ENCODE data around the gene TOX4.

TOX4 gene

DNA sequence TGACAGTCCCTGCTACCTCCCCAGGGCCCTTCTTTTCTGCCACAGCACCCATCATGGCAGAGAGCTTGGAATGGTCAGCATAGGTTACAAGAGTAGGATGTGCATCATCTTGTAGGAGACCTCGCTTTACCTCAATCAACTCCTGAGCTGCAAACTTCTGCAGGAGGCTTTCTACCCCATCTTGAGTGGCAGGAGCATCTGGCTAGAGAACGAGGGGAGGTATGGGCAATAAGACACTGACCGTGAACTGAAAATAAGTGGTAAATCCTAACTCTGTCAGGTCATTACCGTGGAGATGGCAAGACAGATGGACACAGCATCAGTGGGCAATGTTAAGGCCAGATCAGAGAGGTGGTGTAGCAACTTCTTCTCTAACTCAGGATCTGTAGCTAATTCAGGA, 26.4 kb downstream of the TOX4 start:
- DNase-seq (ENCODE audit: low read depth) = no peak

DNA sequence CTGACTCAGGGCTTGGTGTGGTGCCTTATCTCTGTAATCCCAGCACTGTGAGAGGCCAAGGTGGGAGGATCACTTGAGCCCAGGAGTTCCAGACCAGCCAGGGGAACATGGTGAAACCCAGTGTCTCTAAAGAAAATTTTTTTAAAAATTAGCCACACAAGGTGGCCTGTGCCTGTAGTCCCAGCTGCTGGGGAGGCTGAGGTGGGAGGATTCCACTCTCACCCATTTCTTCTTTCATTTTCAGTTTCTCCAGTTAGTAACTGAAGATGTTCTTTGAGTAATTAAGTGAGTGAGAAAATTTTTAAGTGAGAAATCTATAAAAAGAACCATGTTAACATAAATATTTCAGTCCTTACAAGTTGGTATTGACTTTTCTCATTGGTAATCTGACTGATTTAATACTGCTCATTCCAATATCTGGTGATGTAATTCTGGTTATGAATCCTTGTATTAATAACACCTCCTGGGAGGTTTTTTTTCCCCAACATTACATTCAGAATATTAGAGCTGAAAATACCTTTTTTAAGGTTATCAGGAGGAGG, 28.1 kb downstream of the TOX4 start:
- no peak for DNase-seq (ENCODE audit: low read depth)

DNA sequence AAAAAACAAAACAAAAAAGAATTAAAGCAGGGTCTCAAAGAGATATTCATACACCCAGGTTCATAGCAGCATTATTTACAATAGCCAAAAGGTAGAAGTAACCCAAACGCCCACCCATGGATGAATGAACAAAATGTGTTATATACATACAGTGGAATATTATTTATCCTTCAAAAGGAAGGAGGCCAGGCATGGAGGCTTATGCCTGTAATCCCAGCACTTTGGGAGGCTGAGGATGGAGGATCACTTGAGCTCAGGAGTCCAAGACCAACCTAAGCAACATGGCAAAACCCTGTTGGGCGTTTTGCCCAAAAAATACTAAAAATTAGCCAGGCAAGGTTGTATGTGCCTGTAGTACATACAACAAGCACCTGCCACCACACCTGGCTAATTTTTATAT, 29.6 kb downstream of the TOX4 start:
- DNase-seq (ENCODE audit: low read depth) = no peak

DNA sequence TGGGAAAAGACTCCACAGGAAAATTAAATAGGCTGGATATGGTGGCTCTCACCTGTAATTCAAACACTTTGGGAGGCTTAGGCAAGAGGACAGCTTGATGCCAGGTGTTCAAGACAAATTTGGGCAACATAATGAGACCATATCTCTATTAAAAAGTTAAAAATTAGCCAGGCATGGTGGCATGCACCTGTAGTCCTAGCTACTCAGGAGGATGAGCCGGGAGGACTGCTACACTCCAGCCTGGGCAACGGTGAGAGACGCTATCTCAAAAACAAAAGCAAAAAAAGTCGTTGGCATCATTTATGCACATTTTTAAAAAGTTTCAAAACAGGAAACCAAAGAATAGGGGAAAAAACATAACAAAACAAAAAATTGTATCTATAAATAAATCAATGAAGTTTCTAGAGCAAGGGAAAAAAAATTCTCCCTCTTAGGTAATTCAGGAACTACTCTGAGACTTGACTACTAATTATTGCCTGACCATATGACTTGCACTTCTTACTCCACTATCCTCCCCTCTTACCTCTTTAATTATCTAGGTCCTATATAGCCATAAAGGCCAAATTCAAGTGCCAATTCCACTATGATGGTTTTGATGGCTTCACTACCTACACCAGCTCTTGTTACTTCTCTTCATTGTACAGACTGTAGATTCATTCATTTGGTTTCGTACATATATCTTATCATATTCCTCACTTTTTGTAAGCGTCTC, 32.6 kb downstream of the TOX4 start:
- no peak for DNase-seq (ENCODE audit: low read depth)

DNA sequence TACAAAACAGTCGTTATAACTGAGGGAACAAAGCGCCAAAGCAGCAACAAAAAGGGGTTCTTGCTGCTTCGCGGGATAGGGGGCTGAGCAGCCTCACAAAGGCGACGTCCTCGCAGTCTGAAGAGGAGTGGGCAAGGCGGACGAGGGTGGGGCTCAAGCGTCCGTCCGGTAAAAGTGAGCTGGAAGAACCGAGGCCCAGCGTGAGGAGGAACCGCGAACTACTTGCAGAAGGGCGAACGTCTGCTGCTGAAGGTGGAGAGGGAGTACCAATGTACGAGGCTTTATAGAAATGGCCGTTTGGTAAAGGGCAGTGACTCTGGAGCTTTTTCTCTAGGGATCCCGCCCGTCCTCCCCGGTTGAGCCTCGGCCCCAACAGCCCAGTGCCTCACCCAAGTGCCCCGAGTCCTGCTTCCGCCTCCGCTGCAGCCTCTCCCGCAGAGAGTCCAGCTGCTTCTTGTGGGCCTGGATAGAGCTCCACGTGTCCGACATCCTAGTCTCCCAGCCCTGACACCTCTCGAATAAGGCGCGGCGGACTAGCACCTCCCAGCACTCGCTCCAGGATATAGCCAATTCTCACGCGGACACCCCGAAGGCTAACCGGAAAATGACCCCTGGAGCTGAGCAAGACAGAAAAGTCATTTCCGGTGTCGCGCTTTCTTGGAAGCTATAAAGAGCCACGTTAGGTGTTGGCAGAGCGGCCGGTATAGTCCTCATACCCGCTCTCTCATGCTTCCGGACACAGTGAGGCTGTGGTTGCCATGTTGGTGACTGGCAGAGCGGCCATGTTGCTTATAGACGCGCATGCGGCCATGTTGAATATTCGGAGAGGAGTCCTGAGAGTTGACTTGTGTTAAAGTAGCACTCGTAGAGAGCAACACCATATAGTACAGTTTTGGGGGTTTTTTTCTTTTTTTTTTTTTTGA, 34.0 kb downstream of the TOX4 start, which contains the start of gene METTL3:
METTL3 (minus strand) TSS at position 606 of the 923 bp plus-strand sequence; CDS start at position 489, 117 bp downstream.
- peak; percentile 100 for DNase-seq (ENCODE audit: low read depth)

DNA sequence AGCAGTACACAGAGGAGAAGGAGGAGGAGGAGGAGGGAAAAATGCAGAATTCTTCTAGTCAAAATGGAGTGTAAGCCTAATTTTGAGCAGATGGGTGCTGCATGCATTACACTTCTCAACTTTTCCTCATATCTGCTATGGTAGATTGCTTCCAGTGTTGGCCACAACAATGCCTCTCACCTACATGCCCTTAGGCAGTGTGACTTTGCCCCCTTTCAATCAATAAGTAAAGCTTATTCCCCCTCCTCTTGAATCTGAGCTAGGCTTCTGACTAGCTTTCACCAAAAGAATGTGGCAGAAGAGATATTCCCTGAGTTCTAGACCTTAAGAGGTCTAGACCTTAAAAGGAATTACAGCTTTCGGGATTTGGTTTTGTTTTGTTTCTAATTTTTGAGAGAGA, 37.3 kb downstream of the TOX4 start:
- DNase-seq (ENCODE audit: low read depth) = no peak

DNA sequence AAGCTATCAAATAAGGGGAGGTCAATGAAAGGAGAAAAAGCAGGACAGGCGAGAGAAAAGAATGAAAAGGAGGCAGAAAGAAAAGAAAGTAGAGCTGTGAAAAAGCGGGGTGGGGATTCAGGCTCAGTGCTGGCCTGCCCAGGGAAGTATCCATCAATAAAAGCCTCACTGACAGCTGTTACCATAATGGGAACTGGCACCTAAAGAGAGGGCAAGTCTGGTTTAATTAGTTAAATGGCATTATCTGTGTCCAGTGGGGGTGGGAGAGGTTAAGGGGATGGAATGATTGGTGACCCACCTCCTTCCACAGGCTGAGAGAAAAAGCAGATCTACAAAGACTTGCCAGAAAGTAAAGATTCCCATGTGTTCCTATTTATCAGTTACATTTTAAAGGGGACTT, 41.7 kb downstream of the TOX4 start:
- DNase-seq (ENCODE audit: low read depth) = no peak

DNA sequence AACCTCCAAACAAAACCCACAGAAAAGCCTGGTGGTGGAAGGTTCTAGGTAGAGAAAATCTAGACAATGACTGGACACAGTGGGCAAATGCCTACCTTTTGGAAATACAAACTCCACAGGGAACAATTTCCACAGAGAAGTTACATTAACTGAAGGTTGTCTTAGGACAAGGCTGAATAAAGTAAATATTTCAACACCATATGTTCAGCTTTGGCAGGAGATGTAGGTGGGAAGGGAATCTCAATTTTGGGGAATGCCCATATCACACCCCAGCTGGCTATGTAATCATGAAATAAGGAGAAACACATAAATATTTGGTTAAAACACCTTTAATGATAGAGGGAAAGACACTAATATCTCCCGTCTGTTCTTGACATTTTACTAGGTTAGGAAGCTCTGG, 43.8 kb downstream of the TOX4 start:
- DNase-seq (ENCODE audit: low read depth) = no peak

DNA sequence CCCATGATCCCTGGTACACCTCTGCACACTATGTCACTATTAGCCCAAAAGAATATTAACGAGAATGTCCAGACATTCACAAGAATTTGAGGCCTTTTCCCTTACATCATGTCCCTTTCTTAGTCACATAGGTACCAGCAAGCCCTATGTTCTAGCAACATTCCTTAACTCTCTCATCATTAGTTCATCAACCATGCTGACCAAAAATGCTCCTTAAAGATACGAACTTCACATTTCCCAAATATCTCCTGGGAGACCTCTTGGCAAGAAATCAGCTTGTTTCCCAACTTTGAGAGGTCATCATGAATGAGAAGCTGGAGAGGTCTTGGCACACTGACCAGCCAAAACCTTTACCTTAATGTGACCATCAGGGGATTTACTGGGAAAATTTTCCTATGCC, 44.5 kb downstream of the TOX4 start:
- peak; percentile 38 for DNase-seq (ENCODE audit: low read depth)

DNA sequence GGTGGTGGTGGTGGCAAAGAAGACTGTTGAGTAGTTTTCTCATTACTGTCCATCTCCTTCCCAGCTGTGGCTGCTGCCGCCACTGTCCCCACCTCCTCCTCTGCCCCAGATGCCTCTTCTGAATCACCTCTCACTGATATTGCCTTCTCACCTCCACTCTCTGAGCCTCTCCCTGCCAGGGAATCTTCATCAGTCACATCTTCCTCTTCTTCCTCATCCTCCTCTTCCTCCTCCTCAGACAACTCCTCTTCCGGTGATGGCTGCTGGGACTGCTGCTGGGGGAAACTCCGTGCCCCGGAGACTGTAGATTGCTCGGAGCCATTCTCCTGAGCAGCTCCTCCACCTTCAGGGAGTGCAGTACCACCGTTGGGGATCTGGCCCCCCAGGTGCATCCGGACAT, 46.2 kb downstream of the TOX4 start:
- no peak for DNase-seq (ENCODE audit: low read depth)

DNA sequence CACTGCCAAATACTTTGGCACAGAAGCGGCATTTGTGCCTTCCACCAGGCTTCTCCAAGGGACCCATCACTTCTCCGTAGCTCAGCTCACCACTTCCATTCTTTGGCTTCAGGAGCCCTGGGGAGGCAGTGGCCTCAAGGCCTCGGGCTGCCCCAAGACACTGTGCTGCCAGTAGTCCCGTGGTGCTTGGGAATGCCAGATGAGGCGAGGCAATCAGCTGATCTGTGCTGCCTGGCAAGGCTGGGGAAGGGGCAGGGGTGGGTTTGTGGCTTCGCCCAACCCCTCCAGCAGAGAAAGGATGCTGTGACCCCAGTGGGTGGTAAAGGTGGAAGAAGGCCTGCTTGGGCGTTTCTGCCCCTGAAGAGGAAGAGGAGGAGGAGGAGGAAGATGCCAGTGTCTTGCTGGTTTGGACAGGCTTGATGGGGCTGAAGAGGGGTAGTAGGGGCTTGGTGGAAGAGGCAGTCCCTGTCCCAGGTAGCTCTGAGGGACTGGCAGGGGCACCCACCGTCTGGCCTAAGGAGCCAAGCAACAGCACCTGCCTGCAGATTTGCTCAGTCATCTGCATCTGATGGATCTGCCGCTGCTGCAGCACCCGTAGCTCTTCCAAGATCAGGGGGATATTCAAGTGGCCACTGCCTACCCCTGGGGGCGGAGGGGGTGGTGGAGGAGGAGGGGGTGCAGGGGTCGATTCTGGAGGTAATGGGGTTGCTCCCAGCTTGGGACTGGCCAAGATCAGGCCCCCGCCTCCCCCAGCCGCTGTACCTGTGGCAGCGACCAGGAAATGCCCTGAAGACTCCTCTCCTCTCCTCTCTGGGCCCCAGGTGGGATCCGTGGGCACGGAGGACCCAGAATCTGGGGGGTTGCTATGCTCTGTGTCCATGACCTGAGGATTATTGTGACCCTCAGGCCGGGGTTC, 47.8 kb downstream of the TOX4 start:
- no peak for DNase-seq (ENCODE audit: low read depth)

DNA sequence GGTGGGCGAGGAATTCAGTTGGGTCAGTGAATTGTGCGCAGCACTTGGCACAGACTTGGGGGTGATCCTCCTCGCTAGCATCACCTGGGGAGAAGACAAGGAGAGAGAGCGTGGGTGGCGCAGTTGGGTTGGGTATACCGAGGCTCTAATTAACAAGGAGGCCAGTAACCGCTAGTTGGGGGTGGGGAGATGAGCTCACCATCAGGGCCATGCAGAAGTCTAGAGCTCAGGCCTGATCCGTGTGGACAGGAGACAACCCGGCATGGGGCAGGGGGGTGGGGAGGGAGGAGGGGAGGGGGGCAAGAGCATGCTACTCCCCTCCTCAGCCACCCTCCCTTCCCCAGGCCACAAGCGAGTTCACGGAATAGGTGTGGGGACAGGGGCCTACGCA, 48.6 kb downstream of the TOX4 start:
- DNase-seq (ENCODE audit: low read depth) = no peak

DNA sequence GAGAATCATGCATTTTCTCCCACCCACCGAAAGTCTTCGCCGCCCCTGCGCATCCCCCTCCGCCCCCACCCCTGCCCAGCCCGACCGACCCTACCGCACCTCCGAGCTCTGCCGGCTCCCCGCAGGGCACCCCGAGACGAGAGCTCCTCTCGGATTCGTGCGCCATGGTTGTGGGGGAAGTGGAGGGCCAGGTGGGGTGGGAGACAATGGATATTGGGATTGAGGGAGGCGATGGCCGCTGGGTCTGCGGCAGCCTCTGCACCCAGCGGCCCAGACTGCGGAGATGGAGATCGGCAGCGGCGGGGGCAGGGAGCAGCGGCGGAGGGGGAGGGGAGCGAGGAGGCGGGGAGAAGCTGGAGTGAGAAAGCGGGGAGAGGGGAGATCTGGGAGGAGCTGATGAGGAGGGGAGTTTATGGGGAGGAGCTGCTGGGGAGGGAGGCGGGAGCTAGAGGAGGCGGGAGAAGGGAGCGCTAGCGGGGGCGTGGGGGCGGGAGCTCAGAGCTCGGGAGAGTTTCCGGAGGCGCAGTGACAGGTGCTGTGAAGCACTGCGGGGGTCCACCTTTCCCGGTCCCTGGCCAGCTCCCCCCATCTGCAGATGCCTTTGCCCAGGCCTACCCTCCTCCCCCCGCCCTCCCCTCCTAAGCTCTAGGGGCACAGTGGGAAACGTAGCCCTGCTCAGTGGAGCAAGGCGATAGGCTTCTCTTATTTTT, 49.1 kb downstream of the TOX4 start, which contains the start of gene SALL2:
SALL2 (minus strand) TSS at position 385 of the 710 bp plus-strand sequence; CDS start at position 166, 219 bp downstream.
- no peak for DNase-seq (ENCODE audit: low read depth)

DNA sequence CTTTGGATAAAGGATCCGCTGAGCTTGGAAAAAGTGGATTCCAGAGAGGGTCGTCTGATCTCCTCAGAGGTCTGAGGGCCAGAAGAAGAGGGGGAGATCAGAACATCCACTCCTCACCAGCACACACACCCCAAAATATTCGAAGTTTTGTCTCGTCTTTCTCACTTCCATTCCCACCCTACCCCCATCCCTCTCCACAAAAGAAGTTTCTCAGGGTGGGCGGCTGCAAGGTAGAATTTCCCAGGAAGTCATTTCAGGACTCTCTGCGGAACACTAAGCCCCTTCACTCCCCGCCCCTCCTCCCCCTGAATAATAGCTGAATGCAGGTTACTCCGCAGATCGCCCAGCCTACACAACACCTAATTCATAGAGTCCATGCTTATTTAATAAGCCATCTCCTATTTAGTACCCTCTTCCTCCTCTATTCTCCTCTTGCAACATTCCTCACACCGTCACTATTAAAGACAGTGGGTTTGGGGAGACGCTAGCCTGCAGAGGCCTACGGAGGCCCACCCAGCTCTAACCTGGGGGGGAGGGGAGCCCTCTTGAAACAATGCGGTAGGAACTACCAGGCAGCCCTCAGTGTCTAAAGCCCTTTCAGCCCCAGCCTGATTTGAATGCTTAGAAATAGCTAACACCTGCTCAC, 49.8 kb downstream of the TOX4 start:
- no peak for DNase-seq (ENCODE audit: low read depth)

DNA sequence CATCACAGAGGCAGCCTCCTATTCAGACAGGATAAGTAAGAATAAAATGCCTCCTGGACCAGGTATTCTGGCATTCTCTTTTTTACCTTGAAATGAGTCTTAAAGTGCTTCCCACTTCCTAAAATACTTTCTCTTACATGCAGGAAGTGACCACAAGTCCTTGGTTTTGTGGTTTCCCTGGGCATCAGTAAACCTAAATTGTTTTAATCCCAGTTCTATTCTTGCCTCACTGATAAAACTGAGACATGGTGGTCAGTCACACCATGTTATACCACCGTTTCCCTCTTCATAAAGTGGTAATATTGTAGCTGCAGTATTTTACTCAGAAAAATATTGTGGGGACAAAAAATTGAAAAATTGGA, 50.3 kb downstream of the TOX4 start:
- no peak for DNase-seq (ENCODE audit: low read depth)

DNA sequence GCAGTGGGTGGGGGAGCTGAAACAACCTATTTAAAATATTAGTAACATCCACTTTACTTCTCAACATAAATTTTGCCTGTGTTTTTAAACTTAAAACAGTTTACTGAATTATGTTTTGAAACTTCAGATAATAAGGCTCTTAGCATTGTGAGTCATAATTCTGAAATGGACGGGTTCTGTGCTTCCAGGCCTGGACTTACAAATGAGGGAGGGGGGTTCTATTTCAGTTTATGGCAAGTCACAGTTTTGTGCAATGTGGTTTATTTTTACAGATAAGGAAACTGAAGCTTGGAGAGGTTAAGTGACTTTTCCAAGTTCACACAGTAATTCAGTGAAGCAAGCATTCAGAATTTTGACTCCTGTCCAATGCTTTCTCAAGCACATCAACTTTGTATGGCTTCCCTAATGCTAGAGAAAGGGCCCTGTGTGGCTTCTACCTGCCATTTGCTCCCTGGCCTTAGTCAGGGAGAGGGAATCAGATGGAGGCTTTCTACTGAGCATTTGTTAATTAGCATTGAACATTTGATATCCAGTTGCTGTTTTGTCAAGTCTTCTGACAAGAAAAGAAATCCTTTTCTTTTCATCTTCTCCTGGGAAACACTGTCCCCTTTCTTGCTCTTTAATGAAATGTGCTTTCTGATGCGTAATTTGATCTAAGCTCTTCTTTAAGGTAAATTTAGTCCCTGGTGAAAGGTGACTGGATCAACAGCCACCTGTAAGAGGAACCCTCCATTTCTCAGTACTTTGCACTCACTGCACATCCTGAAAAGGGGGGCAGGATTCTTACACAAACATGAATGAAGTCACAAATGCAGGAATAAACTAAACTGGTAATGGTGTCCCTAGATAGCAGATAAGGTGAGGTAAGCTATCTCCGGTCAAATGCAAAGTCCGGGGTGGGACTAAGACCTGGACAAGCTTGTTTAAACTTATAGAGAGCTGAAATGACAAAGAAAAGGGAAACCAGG, 51.7 kb downstream of the TOX4 start:
- no peak for DNase-seq (ENCODE audit: low read depth)

DNA sequence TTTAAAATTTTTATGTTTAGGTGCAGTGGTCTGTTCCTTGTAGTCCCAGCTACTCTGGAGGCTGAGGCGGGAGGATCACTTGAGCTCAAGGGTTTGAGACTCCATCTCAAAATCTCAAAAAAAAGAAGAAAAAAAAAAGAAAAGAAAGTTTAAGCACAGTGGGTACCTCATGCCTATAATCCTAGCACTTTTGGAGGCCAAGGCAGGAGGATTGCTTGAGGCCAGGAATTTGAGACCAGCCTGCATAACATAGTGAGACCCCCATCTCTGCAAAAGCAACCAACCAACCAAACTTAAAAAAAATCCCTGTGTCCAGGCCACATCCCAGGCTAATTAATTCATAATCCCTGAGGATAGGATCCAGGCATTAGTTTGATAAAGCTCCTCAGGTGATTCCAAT, 52.5 kb downstream of the TOX4 start:
- no peak for DNase-seq (ENCODE audit: low read depth)

DNA sequence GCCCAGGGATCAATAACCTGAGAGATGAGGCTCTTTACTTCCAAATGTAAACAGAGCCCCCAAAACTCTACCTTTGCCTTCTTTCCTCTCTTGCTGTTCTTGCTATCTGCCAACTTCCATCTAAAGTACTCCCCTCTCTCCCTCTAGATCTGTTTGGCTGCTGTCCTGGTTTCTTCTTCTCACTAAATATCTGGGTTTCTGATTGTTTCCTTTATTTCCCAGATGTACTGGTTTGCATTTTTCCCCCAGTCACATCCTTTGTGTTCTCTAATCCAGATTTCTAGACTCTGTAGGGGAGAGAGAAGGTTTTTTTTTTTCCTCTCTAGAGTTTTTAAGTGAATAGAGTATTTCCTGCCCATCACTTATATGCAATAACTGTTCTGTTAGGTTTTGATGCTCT, 56.3 kb downstream of the TOX4 start:
- DNase-seq (ENCODE audit: low read depth) = no peak

DNA sequence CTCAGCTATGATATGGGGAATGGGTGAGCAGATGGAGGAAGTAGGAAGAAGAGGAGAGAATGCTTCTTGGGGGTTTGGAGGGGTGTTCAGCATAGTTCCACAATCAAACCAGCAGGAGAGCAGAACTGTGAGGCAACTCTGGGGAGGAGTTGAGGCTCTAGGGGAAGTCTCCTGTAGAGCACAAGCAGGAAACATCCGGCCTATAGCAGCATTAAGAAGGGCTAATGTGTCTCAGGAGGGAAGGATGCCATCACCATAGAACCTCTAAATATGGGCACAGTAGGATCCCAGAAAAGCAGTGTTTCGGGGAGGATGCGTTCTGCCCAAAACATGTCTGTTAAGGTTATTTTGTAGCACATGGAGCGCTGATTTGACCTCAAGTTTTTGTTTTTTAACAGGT, 57.6 kb downstream of the TOX4 start:
- DNase-seq (ENCODE audit: low read depth) = no peak
